ENCODE data around the gene ROBO4. TPM values are rescaled to one million over a fixed set of nuclear protein-coding genes. Genes with fewer than 3 reads are reported as not detected.

The ROBO4 gene
- polyA plus RNA-seq, 3 donors: 3.7 to 61.0 (median 41.9) TPM

DNA sequence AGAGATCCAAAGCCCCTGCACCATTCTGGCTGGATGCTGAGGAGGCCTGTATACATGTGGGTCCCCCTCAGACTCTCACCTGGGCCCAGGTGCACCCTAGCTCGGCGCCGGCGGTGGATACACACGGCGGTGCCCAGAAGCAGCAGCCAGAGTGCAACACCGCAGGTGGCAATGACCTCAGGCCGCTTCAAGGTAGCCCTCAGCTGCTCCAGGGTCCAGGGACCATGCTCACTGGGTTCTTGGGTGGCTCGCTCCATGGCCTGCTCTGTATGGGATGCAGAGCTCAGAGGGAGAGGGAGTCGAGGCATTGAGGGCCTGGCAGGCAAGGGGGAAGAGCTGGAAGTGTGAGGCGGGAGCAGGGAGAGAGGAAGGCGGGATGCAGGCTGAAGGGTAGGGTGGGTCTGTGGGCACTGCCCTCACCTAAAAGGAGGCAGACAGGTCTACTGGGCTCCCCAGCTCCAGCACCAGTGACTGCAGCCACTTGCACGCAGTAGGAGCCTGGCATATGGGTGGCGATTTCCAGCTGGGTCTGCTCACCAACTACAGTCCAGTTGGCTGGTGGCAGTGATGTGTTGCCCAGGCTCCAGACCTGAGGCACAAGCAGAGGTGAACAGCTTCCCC, 3.8 kb downstream of the ROBO4 start:
- 85 to 86% (median 85%) methylated on average over 14 of the region's 14 CpGs for WGBS, 3 donors
- no peak overlapping the region for H3K27ac ChIP-seq (ENCODE audit: low read depth, low read length)

DNA sequence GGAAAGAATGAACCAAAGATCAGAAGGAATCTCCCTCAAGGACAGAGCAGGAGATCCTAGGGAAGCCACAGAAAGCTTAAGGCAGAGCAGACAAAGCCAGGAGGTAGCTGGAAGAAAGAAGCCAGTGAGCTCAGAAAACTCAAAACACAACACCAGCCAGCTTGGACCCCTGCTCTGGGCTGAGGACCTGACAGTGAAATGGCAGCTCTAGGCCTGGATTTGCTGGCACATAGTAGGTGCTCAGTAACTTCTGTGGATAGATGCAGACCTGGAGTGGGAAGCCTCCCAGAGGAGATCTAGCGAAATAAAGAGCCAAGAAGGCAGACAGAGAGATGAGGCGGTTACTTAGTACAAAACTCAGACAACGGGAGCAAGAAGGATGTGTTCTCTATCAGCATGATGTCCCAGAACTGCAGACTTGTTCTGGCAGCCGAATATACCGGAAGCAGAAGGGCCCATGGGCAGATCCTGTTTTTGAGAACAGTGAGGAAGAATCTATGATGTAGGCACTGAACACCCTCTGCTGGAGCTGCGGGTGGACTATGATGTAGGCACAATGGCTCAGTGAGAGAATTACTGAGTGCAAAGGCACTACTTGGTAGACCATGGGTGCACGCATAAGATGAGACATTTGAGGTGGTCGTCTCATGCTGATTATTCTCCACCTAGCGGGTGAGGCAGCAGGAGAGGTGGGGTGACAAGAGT, 4.8 kb downstream of the ROBO4 start:
- 58 to 73% (median 59%) methylated on average over 9 of the region's 9 CpGs for WGBS, 3 donors
- no peak overlapping the region for H3K27ac ChIP-seq (ENCODE audit: low read depth, low read length)

DNA sequence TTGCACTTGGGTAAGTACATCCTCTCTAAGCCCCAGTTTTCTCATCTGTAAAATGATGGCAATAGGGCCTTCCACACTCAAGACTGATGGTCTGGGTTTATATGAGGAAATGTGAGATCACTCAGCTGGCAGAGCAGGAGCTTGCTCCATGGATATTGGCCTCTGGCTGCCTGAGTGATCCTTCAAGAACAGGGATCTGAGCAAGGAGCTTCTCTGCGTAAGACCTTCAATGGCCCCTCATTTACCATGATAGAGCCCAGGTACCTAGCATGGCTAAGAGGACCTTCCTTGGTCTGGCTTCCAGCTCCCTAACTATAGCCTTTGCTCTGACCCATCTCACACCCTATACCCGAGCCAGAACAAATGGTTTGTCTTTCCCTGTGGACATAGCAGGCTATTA, 5.5 kb downstream of the ROBO4 start:
- no peak overlapping the region for H3K27ac ChIP-seq (ENCODE audit: low read depth, low read length)
- 69 to 90% (median 81%) methylated on average over 2 of the region's 2 CpGs for WGBS, 3 donors

DNA sequence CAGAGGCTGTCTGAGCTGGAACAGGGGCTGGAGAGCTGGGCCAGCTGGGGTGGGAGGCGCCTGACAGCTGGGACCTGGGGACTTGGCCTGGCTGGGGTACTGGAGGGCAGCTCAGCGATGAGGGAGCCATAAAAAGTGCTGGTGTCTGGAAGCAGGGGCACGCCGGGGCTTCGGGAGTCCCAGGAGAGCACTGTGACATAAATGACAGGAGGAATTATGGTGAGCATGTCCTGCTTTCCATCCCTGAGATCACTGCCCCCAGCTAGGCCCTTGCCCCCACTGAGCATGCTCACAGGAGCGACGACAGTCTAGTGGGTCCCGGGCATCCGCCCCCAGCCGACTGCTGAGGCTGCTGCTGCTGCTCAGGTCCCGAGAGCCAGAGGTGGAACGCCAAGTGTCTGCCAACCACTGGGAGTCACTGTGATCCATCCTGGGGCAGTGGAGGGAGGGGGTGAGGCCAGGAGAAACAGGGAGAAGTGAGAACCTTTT, 6.2 kb downstream of the ROBO4 start:
- no peak overlapping the region for H3K27ac ChIP-seq (ENCODE audit: low read depth, low read length)
- 44 to 56% (median 48%) methylated on average over 12 of the region's 12 CpGs for WGBS, 3 donors

DNA sequence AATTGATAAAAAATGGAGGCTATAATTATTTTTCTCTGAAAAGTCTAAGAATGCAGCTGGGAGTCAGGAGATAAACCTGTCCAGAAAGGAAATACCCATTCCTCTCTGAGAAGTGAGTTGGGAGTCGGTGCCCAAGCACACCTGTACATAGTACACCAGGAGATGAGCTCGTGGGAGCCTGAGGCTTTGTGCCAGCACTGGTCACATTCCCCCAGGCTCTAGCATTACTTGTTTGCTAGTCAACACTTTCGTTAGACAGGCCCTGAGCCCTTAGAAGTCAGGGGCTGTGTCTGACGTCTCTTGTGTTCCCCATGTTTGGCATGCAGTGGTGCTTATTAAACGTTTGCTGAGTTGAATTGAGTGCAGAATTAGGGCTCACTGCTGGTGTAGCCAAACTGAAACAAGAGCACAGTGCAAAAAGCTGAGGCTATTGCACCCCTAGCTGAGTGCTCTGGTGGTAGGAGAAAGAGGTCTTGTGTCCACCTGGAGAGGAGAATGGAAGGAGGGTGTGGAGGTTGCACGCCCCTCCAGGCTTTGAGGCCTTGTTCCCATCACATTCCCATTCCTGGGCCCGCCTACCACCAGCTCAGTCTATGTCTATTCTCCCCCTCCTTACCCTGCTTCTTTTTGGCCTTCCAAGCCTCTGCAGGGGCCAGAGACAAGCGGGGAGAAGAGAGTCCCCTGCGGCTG, 6.8 kb downstream of the ROBO4 start:
- no peak overlapping the region for H3K27ac ChIP-seq (ENCODE audit: low read depth, low read length)
- 51 to 56% (median 56%) methylated on average over 9 of the region's 9 CpGs for WGBS, 3 donors

DNA sequence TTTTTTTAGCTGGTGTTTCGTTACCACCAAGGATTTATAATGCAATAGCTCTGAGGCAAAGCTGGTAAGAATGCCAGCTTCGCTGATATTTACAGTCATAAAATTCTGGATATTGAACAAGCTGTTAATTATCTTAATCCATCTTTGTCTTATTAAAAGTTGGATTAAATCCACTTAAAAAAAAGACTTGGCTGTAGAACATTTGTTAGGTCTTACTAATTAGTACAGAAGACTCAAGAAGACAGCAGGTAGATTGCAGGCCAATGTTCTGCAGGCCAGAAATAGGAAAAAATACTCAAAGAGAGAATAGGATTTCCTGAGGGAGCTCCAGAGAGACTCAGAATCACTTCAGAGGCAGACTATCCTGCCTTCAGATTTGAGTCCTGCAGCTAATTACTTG, 7.5 kb downstream of the ROBO4 start:
- WGBS, 3 donors: 72 to 81% (median 79%) methylated on average over 2 of the region's 2 CpGs

DNA sequence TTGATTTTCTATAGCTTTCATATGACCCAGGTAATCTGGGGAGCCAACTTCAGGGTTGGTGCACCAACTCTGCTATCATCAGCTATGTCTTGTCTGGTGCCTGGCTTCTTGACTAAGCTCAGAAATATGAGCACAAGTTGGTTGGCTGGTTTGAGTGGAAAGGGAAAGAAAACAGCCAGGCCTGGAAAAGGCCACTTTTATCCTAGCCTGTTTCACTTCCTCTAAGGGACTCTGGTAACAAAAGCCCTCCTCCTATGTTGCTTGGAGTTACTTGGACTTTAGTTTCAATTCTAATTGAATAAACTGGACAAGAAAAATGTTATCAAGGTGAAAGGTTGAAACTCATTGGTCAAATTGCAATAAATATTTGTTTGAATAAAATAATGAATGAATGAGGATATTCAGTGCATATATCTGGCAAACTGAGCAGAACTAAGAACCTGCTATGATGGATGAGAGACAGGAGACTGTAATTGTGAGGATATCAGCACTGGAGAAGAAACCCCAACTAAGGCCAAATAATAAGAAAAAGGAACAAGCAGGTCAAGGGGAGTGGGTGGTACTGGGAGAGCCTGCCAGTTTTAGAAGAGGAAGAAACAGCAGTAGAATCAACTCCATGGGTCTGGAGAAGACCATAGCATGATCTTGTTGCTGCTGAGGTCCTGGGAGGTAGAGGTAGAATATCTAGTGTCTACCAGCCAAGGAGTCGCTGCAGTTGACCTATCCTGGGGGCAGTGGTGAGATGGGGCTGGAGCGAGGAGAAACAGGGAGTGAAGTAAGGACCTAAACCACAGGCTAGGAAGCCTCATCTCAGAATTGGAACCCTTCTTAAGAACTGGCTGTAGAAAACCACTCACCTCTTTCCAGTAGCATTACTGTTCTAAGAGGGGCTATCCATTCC, 8.2 kb downstream of the ROBO4 start:
- H3K27ac ChIP-seq (ENCODE audit: low read depth, low read length): no peak overlapping the region
- 86 to 88% (median 88%) methylated on average over 2 of the region's 2 CpGs for WGBS, 3 donors

More for the DNA sequence above, 7.5 kb downstream of the ROBO4 start:
- H3K27ac ChIP-seq (ENCODE audit: low read depth, low read length): no peak overlapping the region

DNA sequence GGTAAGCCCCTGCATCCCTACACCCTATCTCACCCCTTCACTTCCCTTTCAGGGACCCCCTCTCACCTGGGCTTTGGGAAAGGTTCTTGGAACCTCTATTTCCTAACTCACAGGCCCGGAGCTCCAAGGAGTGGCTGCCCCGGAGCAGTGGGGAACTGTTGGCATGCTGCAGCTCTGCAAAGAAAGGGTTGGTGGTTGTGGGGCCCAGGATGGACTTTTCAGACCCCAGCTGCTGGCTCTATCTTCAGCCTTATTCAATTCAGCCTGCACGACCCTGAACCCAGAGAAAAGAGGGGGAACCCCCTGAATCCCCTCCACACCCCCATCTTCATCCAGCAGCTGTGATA, 10.0 kb downstream of the ROBO4 start:
- 74 to 82% (median 81%) methylated on average over 3 of the region's 3 CpGs for WGBS, 3 donors
- no peak overlapping the region for H3K27ac ChIP-seq (ENCODE audit: low read depth, low read length)

DNA sequence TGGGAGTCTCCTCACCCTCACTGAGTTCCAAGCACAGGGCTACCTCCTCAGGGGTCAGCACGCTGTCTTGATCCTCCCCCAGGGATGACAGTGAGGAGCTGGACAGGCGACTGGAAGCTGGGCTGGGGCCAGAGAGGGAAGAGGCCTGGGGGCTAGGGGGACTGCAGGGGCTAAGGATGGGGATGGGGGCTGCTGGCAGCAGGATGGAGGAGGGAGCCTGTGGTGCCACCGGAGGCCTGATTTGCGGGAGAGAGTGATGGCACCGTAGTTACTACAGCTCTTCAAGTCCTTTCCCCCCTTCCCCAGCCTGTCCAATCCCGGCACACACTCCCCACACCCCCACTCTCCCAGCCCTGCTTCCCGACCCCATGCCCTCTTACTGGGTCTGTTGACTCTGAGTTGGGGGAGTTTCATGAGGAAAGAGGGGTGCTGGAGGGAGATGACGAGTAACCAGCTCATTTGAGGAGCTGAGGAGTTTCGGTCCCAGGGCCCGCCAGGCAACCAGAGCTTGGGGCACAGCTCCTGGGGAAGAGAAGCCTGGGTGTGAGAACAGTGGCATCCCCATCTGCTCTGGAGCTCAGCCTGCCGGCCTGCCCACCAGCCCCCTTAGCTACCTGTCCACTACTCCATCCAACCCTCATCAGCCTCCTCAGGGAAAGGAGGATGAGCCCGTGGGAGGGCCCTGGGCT, 10.5 kb downstream of the ROBO4 start:
- H3K27ac ChIP-seq (ENCODE audit: low read depth, low read length): no peak overlapping the region
- 69 to 92% (median 88%) methylated on average over 11 to 12 of the region's 12 CpGs for WGBS, 3 donors

DNA sequence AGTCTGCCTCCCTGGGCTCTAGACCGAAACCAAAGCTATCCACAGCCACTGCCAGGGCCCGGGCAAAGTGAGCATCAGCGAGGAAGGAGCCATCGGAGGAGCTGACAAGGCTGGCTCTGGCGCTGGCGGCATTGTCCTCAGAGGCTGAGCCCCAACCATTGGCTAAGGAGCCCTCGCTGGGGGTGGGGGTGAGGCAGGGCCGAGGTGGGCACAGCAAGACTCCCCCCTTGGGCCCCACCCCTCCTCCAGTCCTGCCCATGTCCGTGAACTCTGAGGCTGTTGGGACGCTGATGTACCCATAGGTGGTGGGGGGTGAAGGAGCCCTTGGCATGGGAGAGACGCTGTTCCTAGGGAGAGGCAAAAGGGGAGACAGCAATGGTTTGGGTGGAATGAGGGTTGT, 11.2 kb downstream of the ROBO4 start:
- WGBS, 3 donors: 76 to 92% (median 90%) methylated on average over 11 of the region's 11 CpGs
- H3K27ac ChIP-seq (ENCODE audit: low read depth, low read length): no peak overlapping the region

DNA sequence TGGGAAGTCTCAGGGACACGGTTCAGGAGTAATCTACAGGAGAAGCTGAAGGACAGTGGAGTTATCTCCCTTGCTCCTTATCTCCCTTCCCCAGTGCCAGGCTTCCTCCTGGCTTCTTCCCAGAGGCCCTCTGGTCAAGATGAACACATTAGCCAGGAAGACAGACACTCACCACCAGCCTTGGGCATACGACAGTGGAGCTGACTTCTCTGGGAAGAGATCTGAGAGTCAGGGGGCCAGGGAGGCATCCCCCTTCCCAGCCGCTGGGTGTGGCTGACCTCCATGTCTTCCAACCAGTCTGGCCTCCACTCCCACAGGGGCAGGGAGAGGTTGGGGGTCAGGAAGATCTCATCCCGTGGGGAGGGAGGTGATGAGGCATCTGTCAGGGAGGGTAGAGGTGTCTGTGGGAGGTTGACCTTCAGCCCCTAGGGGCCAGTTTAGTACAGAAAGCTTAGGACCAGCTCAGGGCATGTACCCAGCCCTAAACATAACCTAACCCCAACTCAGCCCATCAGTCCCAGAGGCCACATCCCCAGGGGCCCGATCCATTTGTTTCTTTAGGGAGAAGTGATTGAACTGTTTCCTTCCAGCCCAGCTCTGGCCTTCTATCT, 12.7 kb downstream of the ROBO4 start:
- 63 to 74% (median 70%) methylated on average over 5 of the region's 5 CpGs for WGBS, 3 donors
- H3K27ac ChIP-seq (ENCODE audit: low read depth, low read length): no peak overlapping the region

DNA sequence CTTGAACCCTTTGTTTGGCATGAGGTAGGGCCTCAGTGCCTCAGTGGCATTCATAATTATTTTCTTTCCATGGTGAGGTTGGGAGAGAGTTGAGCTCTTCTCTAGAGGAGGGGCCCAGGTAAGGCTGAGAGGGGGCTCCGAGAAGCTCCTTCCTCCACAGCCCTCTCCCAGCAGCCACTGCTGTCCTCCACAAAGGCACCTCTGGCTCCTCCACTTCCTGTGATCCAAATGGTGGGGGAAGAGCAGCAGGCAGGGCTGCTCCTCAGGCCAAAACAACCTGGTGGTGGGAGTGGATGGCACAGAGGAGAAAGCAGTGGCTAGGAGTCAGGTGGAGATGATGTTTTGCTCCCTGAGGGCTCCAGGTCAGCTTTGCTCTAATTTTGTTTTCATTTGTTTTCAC, 13.3 kb downstream of the ROBO4 start:
- WGBS, 3 donors: 90 to 100% (median 95%) methylated on average over 1 of the region's 1 CpG
- no peak overlapping the region for H3K27ac ChIP-seq (ENCODE audit: low read depth, low read length)

DNA sequence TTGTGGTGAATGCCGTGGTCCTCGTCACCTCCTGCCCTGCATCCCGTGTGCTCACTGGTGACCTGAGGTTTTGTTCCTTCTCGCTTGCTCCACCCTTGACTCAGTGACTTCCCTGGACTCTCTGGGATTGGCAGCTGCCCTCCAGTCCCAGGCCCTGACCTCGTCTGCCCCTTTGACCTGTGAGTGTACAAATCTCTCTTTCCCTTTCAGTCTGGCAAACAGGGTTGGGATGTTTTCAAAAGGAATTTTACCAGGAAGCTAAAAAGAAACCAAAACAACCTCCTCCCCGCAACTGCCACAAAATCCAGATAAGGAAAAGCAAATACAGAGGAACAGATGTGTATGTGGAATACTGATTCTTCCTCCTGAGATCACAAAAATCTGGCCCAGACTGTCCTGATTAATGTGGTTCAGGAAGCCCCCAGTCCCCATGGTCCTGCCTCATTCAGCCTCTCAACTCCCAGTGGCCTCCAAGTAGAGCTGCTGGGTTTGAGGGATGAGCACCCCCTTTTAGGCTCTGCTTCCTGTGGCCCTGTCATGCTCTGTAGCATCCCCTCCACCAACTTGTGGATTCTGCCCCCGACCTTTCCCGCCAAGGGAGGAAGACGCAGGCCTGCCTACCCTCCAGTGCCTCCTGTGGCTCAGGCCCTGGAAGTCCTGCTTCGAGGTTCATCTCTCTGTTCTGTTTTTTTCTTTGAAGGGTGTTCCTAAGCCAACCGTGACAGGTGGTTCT, 15.2 kb downstream of the ROBO4 start:
- H3K27ac ChIP-seq (ENCODE audit: low read depth, low read length): no peak overlapping the region
- 50 to 67% (median 61%) methylated on average over 11 of the region's 11 CpGs for WGBS, 3 donors

DNA sequence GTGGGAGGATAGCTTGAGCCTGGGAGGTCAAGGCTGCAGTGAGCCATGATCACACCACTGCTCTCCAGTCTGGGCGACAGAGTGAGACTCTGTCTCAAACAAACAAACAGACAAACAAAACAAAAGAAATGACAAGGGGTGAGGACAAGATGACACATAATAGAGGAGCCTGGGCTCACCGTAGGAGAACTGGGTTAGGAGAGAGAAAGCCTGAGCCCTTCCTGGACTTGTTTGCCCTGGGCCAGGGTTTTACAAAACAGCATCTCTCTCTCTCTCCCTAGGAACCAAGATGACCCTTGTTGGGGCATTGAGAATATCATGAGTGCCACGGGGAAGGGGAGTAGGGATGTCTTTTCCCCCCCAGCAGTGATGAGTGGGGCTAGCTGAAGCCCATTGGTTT, 16.7 kb downstream of the ROBO4 start:
- WGBS, 3 donors: 76 to 83% (median 76%) methylated on average over 3 of the region's 3 CpGs
- H3K27ac ChIP-seq (ENCODE audit: low read depth, low read length): no peak overlapping the region

DNA sequence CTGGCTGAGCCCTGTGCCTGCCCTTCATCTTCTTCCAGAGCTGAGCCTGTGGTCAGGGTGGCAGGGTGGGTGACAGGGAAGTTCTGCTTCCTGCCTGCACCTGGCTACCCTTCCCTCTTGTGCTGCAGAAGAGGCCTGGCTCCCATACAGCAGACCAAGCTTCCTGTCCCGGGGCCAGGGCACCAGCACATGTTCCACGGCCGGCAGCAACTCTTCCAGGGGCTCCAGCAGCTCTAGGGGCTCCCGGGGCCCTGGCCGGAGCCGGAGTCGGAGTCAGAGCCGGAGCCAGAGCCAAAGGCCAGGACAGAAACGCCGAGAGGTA, 17.4 kb downstream of the ROBO4 start:
- H3K27ac ChIP-seq (ENCODE audit: low read depth, low read length): no peak overlapping the region
- WGBS, 3 donors: 52 to 67% (median 58%) methylated on average over 10 of the region's 10 CpGs

DNA sequence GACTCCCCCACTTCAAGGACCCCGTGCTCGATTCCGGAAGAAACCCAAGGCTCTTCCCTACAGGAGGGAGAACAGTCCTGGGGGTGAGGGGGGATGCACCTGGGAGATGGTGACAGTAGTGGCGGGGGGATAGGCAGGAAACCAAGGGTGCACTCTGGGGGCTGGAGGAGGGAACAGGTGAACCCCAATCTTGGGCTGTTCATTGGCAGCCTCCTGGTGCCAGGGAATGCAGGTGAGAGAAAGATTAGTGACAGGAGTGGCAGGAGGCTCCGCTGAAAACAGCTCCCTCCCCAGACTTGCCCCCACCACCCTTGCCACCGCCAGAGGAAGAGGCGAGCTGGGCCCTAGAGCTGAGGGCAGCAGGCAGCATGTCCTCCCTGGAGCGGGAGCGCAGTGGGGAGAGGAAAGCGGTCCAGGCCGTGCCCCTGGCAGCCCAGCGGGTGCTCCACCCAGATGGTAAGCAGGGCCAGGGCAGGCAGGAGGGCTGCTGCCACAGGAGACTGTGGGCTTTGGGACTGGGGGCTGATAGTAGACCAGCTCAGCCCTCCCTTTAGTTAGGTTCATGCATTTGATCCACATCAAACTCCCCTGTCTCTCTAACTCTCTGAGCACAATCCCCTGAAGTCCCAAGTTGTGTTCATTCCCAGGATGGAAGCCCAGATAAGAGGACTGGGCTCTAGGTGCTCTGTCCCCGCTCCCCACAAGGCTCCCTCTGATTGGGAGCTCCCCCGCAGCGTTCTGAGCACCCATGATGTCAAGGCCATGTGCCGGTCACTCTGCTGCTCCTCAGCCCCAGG, 18.0 kb downstream of the ROBO4 start:
- WGBS, 3 donors: 74 to 84% (median 75%) methylated on average over 16 of the region's 16 CpGs

More for the DNA sequence above, 18.0 kb downstream of the ROBO4 start:
- H3K27ac ChIP-seq (ENCODE audit: low read depth, low read length): no peak overlapping the region

Data from adipose tissue (tissue), 3 donors.